ENCODE results near the gene PLXNC1. TPM values are rescaled to one million over a fixed set of nuclear protein-coding genes. Genes with fewer than 3 reads are reported as not detected.

Gene PLXNC1
- total RNA-seq, 1 experiment from 2014 or later, result 0.30 TPM

GRCh38 chr12:94280063-94280462 is 131.7 kb downstream of the PLXNC1 start:
- Histone ChIP-seq H3K36me3 (ENCODE audit: insufficient read depth, low read length, poor library complexity, severe bottlenecking) (no peaks in the 10 kb centered on the region), H3K27ac (ENCODE audit: low read depth, low read length, poor library complexity, severe bottlenecking) (no peak overlapping the region), H3K4me1 (ENCODE audit: insufficient read depth, low read length, poor library complexity, severe bottlenecking) (no peaks in the 10 kb centered on the region), H3K27me3 (replicated peaks; ENCODE audit: insufficient read depth, low read depth, low read length, poor library complexity) (no peaks in the 10 kb centered on the region), H3K9me3 (ENCODE audit: low read depth, low read length, poor library complexity, severe bottlenecking) (no peaks in the 10 kb centered on the region), H3K4me3 (ENCODE audit: low read depth, low read length, poor library complexity, severe bottlenecking) (no peak overlapping the region)
- TF ChIP-seq EZH2 (IDR thresholded peaks at IDR 0.05; ENCODE audit: borderline replicate concordance, low read depth, low read length, poor library complexity, severe bottlenecking), result no peak
- ChIA-PET POLR2A (ENCODE audit: low non-redundant PET) (no interaction called here), CTCF (no interaction called here)
- no TSS peak for BruUV-seq (replicated peaks)
- DNase-seq (ENCODE audit: low spot score), result no peak
- intact Hi-C loops (cut with micrococcal nuclease; ENCODE audit: unreplicated experiment), result no loop called here

- no peak for DNase-seq (ENCODE audit: low spot score)
- BruUV-seq (replicated peaks), result no TSS peak
- no peaks in the 10 kb centered on the region for H3K36me3 ChIP-seq (ENCODE audit: insufficient read depth, low read length, poor library complexity, severe bottlenecking)
- no peaks in the 10 kb centered on the region for H3K27me3 ChIP-seq (replicated peaks; ENCODE audit: insufficient read depth, low read depth, low read length, poor library complexity)
- H3K27ac ChIP-seq (ENCODE audit: low read depth, low read length, poor library complexity, severe bottlenecking), result no peak overlapping the region
- ChIA-PET POLR2A (ENCODE audit: low non-redundant PET) (no interaction called here), CTCF (no interaction called here)
- TF ChIP-seq EZH2 (IDR thresholded peaks at IDR 0.05; ENCODE audit: borderline replicate concordance, low read depth, low read length, poor library complexity, severe bottlenecking), result no peak
- no peak for TF ChIP-seq CTCF (conservative IDR thresholded peaks at IDR 0.05; ENCODE audit: low read depth, low read length)
- no peaks in the 10 kb centered on the region for H3K4me1 ChIP-seq (ENCODE audit: insufficient read depth, low read length, poor library complexity, severe bottlenecking)
- no peak overlapping the region for H3K4me3 ChIP-seq (ENCODE audit: low read depth, low read length, poor library complexity, severe bottlenecking)
- intact Hi-C loops (cut with micrococcal nuclease; ENCODE audit: unreplicated experiment), result no loop called here
- H3K9me3 ChIP-seq (ENCODE audit: low read depth, low read length, poor library complexity, severe bottlenecking), result no peaks in the 10 kb centered on the region
These were observed 134.3 kb downstream of the PLXNC1 start for GRCh38 chr12:94282675-94283074.

GRCh38 chr12:94284046-94284445 is 135.7 kb downstream of the PLXNC1 start:
- ChIA-PET CTCF (no interaction called here), POLR2A (ENCODE audit: low non-redundant PET) (interaction anchor here (0.6 kb wide), 1 partner anchor 77 kb away, joined by 3 read pairs; no protein-coding TSS in a partner anchor)
- peaks cover 3% of the 10 kb centered on the region for H3K4me1 ChIP-seq (ENCODE audit: insufficient read depth, low read length, poor library complexity, severe bottlenecking)

GRCh38 chr12:94284859-94285258 is 136.5 kb downstream of the PLXNC1 start:
- no peak for TF ChIP-seq CTCF (conservative IDR thresholded peaks at IDR 0.05; ENCODE audit: low read depth, low read length)
- TF ChIP-seq EZH2 (IDR thresholded peaks at IDR 0.05; ENCODE audit: borderline replicate concordance, low read depth, low read length, poor library complexity, severe bottlenecking), result no peak
- H3K27me3 ChIP-seq (replicated peaks; ENCODE audit: insufficient read depth, low read depth, low read length, poor library complexity), result no peaks in the 10 kb centered on the region
- no peak overlapping the region for H3K4me3 ChIP-seq (ENCODE audit: low read depth, low read length, poor library complexity, severe bottlenecking)
- POLR2A ChIA-PET (ENCODE audit: low non-redundant PET), result no interaction called here
- no peaks in the 10 kb centered on the region for H3K9me3 ChIP-seq (ENCODE audit: low read depth, low read length, poor library complexity, severe bottlenecking)
- DNase-seq (ENCODE audit: low spot score), result no peak
- CTCF ChIA-PET, result no interaction called here
- no peaks in the 10 kb centered on the region for H3K36me3 ChIP-seq (ENCODE audit: insufficient read depth, low read length, poor library complexity, severe bottlenecking)
- H3K4me1 ChIP-seq (ENCODE audit: insufficient read depth, low read length, poor library complexity, severe bottlenecking), result peaks cover 11% of the 10 kb centered on the region
- BruUV-seq (replicated peaks), result no TSS peak
- intact Hi-C loops (cut with micrococcal nuclease; ENCODE audit: unreplicated experiment), result no loop called here
- no peak overlapping the region for H3K27ac ChIP-seq (ENCODE audit: low read depth, low read length, poor library complexity, severe bottlenecking)

More at GRCh38 chr12:94284046-94284445, 135.7 kb downstream of the PLXNC1 start:
- no peak for TF ChIP-seq EZH2 (IDR thresholded peaks at IDR 0.05; ENCODE audit: borderline replicate concordance, low read depth, low read length, poor library complexity, severe bottlenecking)
- no peak overlapping the region for H3K4me3 ChIP-seq (ENCODE audit: low read depth, low read length, poor library complexity, severe bottlenecking)
- no peaks in the 10 kb centered on the region for H3K27me3 ChIP-seq (replicated peaks; ENCODE audit: insufficient read depth, low read depth, low read length, poor library complexity)
- BruUV-seq (replicated peaks), result no TSS peak
- intact Hi-C loops (cut with micrococcal nuclease; ENCODE audit: unreplicated experiment), result no loop called here
- no peak overlapping the region for H3K27ac ChIP-seq (ENCODE audit: low read depth, low read length, poor library complexity, severe bottlenecking)
- H3K36me3 ChIP-seq (ENCODE audit: insufficient read depth, low read length, poor library complexity, severe bottlenecking), result no peaks in the 10 kb centered on the region
- H3K9me3 ChIP-seq (ENCODE audit: low read depth, low read length, poor library complexity, severe bottlenecking), result no peaks in the 10 kb centered on the region
- no peak for DNase-seq (ENCODE audit: low spot score)
